NAMALWA (cell line): ENCODE measurements around the gene WRNIP1.

Experiments
- DNase-seq: peaks from one replicate; pipeline ENCODE4 v3.0.0-alpha.2; 2015; ENCODE audit warnings: low spot score

WRNIP1 gene

DNA sequence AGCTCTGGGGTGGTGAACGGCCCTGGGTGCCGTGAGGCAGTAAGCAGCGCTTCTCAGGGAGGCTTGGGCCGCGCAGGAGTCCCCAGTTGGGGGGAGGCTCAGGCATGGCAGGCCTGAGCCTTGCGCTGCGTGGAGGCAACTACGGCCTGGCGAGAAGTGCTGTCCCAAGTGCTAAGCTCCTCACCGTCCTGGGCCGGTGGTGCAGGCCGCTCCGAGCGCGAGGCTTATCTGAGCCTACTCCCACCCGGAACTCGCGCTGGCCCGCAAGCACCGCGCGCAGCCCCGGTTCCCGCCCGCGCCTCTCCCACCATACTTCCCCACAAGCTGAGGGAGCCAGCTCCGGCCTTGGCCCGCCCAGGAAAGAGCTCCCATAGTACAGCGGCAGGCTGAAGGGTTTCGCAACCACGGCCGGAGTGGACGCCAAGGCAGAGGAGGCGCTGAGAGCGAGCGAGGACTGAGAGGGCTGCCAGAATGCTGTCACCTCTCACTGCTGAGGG, 1.8 kb upstream of the WRNIP1 start:
- DNase-seq = no peak

DNA sequence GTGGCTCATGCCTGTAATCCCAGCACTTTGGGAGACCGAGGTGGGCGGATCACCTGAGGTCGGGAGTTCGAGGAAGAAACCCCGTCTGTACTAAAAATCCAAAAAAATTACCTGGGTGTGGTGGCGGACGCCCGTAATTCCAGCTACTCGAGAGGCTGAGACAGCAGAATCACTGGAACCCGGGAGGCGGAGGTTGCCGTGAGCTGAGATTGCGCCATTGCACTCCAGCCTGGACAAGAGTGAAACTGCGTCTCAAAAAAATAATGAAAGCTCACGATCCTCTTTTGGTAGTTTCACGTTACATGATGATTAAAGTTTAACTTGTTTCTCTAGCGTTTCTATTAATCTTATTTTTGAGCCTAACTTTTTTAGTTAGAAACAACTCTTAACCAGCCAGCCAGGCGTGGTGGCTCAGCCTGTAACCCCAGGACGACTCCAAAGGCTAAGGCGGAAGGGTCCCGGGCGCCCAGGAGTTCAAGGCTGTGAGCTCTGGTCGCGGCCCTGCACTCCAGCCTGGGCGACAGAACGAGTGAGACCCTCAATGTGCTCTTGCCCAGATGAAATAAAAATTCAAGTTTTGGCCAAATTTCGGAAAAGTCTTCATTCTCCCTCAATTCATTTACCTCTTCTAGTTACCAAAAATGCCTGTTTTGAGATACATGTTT, 1.2 kb upstream of the WRNIP1 start:
- no peak for DNase-seq

DNA sequence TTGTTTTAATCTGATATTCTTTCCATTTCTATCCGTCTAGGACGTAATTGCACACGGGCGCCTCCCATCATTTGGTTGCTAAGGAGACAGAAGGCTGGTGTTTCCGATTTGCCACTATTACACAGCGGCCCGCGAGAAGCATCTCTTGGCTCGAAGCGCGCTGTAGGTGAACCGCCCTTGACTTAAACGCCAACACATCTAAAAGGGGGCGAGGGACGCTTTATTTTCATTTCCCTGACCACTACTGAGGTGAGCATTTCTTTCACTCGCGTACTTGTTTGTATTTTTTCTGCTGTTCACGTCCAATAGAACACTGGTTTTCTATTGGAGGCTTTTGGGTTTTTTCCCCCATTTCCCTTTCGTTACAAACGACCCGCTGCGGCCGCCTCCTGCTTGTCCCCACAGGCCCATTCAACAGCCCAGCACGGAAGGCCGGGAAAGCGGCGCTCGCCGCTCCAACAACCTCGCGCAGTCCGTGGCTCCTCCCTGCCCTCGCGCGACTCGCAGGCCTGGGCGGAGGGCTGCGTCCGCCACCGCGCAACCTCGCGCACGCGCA, 505 bp upstream of the WRNIP1 start:
- DNase-seq = peak; percentile 77

DNA sequence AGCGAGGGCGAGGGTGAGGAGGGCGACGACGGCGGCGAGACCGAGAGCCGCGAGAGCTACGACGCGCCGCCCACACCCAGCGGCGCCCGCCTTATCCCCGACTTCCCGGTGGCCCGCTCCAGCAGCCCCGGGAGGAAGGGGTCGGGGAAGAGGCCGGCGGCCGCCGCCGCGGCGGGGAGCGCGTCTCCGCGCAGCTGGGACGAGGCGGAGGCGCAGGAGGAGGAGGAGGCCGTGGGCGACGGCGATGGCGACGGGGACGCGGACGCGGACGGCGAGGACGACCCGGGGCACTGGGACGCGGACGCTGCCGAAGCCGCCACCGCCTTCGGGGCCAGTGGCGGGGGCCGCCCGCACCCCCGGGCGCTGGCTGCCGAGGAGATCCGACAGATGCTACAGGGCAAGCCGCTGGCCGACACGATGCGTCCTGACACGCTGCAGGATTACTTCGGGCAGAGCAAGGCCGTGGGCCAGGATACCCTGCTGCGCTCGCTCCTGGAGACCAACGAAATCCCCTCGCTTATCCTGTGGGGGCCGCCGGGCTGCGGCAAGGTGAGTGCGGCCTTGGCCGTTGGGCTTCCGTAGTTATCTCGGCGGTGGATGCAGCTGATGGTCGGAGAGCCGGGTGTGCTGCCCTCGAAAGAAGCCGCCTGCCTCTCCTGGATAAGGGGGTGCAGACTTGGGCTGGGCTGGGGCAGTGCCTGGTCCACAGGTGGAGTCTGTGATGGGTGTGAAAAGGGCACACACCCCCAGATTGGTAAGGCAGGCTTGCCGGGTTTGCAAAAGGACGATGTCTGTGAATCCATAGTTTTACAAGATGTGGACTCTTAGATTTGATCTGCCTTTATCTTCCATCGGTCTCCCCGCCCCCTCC, 938 bp downstream of the WRNIP1 start:
- peak; percentile 39 for DNase-seq

DNA sequence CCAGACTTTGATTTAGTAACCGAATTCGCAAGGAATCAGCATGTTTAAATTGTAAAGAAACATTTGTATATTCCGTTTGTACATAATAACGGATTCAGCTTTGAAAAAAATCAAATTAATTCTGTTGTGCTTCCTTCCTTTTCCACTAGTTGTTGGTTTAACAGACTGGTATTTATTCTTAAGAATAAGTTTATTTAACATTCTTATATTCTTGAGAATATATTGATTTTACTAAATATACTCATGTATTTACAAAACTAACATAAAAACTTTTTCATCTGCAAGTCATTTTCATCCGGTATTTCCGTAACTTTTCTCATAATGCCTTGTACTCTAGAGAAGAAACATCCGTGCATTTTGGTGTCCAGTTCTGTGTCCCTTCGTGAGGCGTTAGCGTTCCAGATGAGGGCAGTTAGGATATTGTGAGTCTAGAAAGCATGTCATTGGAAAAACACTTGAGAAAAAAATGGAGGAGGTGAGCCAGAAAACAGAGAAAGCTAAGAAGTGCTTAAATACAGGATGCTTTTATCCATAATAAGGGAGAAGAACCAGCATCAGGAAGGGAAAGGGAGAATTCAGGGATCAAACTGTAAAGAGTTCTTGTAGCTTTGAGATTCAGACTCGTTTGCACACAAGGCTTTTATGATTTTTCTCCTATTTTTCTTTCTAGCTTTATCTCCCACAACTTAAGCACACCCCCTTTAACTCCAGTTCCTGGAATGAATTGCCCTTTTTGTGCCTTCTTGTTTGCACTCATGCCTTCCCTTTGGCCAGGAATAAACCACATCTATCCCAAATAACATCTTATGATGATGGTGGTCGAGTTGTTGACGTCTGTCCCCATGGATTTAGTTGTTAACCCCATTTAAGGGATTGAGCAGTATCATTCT, 1.8 kb downstream of the WRNIP1 start:
- DNase-seq = peak; percentile 7

DNA sequence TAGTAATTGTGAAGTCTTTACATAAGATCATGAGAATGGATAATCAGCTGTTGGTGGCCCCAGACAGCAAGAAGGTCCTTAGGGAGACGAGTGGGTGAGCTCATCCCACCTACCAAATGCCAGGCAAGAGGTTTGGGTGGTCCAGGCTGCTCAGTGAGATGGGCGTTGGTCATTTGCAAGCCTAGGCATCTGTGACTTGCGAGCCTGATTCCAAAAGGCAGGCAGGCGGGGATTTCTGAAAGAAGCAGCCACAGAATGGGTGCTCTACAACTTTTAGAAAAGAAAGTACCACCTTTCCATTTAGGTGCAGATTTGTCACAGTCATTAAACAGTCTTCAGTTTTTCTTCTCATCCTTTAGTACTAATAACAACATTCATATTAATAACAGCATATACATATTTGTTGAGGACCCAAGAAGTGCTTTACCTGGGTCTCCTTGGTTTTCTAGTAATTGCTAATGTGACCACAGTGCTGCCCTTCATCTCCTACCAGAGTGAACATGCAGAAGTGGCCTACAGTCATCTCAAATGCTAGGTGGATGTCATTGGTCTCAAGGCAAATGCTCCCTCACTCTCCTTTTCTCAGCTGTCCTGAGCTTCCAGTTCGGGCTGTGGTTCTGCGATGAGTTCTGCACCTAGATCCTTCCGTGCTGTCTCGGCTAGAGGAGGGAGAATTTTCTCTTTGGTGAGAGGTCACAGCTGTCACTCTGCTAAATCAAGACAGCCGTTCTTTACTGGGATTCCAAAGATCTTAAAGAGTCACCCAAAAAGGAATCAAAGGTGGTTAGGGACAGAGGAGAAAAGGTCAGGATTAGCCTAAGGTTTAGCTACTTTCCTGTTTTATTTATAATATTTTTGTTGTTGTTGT, 2.7 kb downstream of the WRNIP1 start:
- DNase-seq = peak; percentile 6

DNA sequence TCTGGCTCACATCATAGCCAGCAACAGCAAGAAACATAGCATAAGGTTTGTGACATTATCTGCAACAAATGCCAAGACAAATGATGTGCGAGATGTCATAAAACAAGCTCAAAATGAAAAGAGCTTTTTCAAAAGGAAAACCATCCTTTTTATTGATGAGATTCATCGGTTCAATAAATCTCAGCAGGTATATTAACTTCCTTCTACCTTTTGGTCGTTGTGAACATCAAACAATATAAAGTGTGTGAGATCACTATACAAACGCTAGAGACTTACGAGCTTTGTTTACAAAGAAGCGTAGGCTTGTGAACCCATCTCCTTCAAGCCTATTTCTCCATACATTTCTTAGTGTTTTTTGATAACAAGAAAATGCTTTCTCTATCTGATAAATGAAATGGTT, 3.5 kb downstream of the WRNIP1 start:
- no peak for DNase-seq

DNA sequence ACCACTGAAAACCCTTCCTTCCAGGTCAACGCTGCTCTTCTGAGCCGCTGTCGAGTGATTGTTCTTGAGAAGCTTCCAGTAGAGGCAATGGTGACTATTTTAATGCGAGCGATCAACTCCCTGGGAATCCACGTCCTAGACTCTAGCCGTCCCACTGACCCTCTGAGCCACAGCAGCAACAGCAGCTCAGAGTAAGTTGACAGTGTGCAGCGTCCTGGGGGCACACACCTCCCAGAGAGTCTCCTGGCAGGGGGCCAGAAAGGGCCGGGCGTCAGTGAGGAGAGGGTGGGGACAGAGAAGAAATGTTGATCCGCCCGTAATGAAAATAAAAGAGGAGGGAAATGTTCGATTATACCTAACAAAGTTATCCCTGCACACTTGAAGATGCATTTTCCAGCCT, 5.0 kb downstream of the WRNIP1 start:
- no peak for DNase-seq

DNA sequence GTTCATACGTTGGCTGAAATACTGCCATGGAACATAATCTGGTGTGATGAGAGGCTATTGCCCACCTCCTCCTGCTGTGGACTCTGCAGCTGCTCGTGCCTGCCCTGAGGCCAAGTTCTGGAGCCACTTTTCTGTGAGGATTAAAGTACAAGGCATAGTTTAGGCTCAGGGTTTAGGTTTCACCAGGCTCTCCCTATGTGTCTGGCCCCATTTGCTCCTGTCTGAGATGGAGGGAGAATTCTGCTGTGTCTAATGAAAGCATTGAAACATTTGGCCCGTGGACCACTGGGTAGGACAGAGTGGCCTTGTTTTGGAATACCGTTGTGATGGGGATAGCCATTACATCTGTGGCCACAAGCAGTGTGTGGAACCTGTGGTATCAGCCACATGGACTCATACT, 5.9 kb downstream of the WRNIP1 start:
- DNase-seq = no peak

DNA sequence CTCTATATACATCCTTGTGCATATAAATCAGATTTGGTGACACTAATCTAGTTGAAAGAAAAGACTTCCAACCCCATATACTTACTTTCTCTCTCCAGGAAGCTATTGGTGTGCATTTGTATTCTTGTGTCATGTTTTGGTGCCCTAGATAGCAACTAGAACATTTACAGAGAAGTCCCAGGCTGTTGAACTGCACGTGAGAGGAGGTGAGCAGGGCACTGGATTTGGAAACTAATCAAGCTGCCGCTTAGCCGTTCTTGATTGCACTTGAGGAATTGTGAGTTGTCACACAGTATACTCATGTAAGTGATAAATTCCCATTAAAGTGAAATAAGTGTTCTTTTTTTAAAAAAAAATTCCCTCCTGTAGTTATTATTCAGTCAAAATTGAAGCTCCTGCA, 7.6 kb downstream of the WRNIP1 start:
- DNase-seq = no peak

DNA sequence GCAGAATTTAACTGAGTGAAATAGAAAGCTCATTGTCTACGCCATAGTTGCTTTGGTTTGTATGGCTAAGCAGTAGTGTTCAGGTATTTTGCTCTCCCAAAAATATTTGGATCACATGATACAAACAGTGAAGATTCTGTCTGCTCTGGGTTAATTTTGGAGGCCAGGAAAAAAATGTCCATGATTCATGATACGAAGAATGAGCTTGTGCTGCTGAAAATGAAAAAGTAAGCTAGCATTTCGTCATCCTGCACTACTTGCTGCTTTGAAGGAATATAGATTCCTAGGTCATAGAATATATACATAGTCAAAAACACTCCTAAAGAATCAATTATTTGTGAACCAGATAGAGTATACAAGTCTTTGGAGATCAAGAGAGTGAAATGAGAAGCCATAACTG, 8.3 kb downstream of the WRNIP1 start:
- no peak for DNase-seq

DNA sequence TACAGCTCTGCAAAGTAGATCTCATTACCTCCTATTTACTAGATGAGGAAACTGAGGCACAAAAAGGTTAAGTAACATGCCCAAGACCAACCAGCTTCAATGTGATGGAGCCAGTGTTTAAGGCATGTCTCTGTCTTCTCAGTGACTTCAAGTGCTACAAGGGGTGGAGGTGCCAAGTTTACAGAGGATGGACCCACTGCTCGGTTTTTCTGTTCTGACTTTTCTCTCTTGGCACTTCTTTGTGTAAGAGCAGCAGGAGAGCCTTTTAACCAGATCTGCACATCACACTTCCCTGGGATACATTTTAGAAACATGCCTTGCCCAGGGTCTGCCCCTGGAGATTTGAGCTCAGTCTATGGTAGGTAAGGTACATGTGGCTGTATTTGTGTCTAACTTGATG, 9.8 kb downstream of the WRNIP1 start:
- DNase-seq = no peak

DNA sequence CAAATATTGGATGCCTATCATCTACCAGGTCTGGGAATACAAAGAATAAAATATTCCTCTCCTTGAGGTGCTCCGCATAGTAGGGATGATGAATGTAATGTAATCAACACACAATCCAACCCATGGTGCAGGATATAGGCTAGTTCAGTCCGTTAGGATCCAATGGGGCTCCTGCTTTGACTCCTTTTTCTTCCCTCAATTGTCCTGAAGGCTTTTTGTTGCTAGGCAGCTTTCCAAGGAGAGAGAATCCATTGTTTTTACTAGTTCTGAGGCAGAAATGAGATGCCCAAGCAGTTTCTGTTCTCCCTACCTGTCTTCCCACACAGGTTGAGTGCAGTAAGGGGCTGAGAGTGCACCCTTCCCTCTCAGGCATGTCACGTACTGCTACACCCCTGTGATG, 12.1 kb downstream of the WRNIP1 start:
- no peak for DNase-seq

DNA sequence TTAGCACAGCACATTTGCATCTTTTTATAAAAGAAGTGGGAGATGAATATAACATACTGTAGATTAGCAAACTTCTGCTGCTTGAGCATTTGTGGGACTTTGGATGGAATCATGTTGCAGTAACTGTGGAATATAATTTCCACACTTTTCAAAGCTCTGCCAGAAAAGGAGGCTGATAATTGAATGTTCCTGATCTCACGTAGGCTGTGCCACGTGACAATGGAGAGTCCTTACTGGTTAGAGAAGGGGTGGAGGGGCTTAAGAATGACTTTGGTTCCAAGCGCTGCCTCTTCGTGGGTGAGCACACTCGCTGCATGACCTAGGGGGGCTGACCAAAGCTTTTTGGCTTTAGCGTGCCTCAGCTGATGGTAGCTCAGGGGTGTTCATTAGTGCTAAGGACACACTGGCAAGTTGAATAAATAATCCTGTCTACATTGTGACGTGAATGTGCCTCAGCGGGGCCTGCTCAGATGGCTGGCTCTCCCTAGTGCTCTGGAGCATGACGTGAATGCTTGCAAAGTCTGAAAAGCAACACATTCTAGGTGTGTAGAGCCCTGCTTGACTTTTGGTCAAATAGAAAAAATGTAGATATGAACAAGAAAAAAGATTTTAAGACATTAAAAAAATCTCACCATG, 15.0 kb downstream of the WRNIP1 start:
- no peak for DNase-seq

DNA sequence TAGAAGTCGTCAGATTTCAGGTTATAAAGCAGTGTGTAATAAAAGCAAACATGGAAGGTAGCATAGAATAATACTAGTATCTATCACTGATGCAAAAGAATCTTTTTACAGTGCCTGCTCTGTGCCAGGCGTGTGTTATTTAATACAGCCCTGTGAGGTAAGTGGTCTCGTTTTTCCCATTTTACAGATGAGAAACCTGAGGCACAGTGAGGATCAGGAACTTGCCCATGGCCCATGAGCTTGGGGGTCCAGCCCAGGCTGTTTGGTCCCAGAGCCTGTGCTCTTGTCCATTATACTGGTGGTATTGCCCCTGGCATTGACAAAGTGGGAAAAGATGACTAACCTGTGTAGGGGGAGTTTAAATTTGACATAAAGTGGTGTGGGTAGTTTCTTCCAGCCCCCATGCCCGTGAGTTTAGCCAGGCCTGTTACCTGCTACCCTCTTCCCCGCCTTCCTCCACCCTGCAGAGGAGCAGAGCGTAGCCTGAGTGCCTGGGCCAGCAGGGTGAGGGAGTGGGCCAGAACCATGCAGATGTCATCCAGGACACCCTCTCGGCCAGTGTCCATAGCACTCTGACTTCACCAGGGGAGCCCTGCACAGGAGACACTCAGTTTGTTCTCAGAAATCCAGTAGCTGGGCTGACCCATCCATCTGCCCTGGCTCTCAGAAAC, 16.6 kb downstream of the WRNIP1 start:
- no peak for DNase-seq

DNA sequence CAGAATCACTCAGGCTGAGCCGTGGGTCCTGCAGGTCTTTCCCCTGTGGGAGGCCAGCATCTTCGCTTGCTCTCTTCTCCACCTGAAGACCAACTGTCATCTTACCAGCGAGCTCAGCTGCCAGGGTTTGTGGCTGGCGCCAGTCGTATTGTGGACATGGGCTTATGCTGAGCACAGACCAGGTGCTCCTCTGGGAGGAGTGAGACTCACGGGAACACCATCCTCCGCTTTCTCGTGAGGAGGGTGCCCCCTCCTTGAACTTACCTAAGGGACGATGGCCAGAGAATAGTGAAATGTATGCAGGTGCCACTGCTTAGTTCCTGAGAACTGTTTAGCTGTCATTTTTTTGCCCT, 17.1 kb downstream of the WRNIP1 start:
- DNase-seq = no peak

DNA sequence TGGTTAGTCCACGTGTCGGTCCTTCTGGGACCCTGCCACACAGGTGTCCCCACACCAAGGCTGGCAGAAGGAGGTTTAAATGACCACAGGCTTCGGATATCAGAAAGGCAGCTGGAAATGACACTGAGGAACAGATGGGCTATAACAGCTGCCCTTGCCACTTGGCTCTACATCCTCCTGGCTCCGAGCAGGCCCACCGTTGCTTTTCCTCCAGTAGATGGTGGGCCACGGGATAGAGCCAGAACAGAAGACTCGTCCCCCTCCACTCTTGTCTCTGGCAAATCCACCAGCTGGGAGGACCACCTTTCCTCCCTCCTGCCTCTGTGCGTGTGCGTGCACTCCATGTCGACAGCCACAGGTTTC, 17.6 kb downstream of the WRNIP1 start:
- DNase-seq = no peak

DNA sequence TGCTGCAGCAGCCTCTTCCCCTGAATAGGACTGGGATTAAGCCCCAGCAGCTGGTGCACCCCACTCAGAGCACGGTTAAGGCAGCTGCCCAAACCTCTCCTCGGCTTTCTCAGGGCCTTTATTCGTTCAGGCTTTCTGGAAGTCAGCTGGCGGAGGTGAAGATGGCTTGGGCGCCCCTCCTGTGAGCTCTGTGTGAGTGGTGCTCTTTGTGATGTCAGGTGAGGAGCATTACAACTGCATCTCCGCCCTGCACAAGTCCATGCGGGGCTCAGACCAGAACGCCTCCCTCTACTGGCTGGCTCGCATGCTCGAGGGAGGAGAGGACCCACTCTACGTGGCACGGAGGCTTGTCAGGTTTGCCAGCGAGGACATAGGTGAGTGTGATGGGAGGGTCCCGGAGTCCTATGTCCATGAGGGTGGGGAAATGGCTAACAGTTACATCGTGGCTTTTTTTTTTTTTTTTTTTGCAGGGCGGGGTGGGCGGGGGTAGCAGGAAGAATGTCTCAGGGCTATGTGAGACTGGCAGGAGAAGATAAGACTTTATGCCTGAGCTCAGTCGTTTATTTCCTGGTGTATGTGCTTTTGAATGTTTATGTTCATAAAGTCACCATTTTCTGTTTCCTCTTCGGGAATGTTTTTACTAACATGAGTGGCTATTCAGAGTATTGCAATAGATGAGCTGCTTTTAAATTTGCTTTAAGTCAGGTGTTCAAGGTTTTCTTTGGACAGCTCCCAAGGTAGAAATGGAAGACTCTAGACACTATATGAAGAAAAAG, 18.2 kb downstream of the WRNIP1 start:
- DNase-seq = no peak

DNA sequence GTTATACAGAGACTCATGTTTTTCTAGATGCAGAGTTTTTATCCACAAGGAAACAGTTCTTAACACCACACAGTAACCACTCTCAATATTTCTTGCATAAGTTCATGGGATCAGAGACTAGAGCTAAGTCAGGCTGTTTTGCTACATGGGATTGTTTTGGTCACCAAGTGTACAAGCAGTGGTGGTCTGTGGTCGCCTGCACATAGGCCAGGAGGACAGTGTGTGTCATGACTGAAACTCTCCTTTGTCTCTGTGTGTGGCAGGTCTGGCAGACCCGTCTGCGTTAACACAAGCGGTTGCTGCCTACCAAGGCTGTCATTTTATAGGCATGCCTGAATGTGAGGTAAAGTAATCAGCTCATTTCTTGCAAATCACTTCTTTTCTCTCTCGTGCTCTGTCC, 18.9 kb downstream of the WRNIP1 start:
- no peak for DNase-seq

DNA sequence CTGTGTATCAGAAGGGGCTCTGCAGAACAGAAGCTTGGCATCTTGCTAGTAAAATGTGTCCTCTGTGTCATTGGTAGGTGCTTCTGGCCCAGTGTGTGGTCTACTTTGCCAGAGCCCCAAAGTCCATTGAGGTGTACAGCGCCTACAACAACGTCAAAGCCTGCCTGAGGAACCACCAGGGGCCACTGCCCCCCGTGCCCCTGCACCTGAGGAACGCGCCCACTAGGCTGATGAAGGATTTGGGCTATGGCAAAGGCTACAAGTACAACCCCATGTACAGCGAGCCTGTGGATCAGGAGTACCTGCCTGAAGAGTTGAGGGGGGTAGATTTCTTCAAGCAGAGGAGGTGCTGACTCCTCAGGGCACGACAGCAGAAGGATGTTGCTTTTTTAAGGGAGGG, 19.7 kb downstream of the WRNIP1 start:
- DNase-seq = no peak
